Loucy (cell line): ENCODE data around the gene TRMT11.

Source experiments
- EZH2phosphoT487 ChIP-seq: fragments of 200-600 bp; IDR thresholded peaks from 2 replicates; pipeline ENCODE4 v1.6.1; 2018; ENCODE audit warnings: antibody characterized with exemption, mild to moderate bottlenecking, moderate library complexity, borderline replicate concordance
- TF ChIP-seq, protein P1 (sequence below): fragments of 200-600 bp; sonication (generic); conservative IDR thresholded peaks from 2 replicates; pipeline ENCODE4 v1.5.1; 2014; ENCODE audit warnings: mild to moderate bottlenecking, antibody characterized with exemption, low read length

DNA sequence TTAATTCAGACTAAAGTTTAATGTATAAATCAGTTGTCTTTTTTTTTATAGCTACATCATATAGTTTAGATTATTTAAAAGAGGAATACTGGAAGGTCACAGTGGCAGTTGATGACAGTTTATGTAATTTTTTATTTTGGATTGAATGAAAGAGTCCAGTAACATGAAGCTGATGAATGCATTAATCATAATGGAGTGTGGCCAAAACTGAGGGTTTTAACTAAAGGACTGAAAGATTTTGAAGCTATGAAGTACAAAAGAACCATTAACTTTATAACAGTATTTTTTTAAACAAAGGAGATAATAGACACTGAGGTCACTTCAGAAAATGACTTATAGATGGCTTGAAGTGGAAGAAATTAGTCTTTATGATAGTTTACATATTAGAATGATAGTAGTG is 41.3 kb downstream of the TRMT11 start:
- TF ChIP-seq, protein P1, sequence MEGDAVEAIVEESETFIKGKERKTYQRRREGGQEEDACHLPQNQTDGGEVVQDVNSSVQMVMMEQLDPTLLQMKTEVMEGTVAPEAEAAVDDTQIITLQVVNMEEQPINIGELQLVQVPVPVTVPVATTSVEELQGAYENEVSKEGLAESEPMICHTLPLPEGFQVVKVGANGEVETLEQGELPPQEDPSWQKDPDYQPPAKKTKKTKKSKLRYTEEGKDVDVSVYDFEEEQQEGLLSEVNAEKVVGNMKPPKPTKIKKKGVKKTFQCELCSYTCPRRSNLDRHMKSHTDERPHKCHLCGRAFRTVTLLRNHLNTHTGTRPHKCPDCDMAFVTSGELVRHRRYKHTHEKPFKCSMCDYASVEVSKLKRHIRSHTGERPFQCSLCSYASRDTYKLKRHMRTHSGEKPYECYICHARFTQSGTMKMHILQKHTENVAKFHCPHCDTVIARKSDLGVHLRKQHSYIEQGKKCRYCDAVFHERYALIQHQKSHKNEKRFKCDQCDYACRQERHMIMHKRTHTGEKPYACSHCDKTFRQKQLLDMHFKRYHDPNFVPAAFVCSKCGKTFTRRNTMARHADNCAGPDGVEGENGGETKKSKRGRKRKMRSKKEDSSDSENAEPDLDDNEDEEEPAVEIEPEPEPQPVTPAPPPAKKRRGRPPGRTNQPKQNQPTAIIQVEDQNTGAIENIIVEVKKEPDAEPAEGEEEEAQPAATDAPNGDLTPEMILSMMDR: no peak
- no peak for TF ChIP-seq EZH2phosphoT487
